ENCODE data around the gene CD58.

DNA sequence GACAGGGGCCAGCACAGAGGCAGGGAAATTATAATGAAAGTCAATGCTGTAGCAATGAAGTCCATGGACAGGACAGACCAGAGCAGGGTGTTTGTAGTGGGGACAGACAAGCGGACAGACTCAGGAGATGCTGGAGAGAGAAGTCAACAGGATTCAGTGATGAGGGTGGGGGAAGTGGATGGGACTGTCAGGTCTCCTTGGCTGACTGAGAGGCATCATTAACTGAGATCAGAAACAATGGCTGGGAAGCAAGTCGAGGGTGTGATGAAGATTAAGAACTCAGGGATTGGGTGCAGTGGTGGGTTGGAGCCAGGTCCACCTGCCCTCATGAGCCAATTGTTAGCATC, 25.5 kb downstream of the CD58 start:
- TF ChIP-seq, protein P1, sequence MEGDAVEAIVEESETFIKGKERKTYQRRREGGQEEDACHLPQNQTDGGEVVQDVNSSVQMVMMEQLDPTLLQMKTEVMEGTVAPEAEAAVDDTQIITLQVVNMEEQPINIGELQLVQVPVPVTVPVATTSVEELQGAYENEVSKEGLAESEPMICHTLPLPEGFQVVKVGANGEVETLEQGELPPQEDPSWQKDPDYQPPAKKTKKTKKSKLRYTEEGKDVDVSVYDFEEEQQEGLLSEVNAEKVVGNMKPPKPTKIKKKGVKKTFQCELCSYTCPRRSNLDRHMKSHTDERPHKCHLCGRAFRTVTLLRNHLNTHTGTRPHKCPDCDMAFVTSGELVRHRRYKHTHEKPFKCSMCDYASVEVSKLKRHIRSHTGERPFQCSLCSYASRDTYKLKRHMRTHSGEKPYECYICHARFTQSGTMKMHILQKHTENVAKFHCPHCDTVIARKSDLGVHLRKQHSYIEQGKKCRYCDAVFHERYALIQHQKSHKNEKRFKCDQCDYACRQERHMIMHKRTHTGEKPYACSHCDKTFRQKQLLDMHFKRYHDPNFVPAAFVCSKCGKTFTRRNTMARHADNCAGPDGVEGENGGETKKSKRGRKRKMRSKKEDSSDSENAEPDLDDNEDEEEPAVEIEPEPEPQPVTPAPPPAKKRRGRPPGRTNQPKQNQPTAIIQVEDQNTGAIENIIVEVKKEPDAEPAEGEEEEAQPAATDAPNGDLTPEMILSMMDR (IDR thresholded peaks at IDR 0.05), result no peak
- TF ChIP-seq POLR2A (IDR thresholded peaks at IDR 0.05), result no peak

Data from Peyer's patch (tissue), 4 donors.